GM10847 (cell line): ENCODE results near the gene L3MBTL3.

Source experiments
- POLR2A ChIP-seq: IDR thresholded peaks from 2 replicates; pipeline ENCODE4 v1.6.1; 2011; ENCODE audit not compliant: insufficient read length; ENCODE audit errors: extremely low read depth

The L3MBTL3 gene

GRCh38 chr6:130018744-130019325 lies 454 bp downstream of the L3MBTL3 start:
- no peak for TF ChIP-seq POLR2A

- TF ChIP-seq POLR2A: no peak
Observed at GRCh38 chr6:130019326-130020072, 1.1 kb downstream of the L3MBTL3 start.

- no peak for TF ChIP-seq POLR2A
Observed at GRCh38 chr6:130020073-130020906, 1.9 kb downstream of the L3MBTL3 start.

GRCh38 chr6:130020907-130021629 lies 2.7 kb downstream of the L3MBTL3 start:
- no peak for TF ChIP-seq POLR2A

GRCh38 chr6:130026859-130027258 lies 8.5 kb downstream of the L3MBTL3 start:
- TF ChIP-seq POLR2A: no peak

GRCh38 chr6:130027948-130028347 lies 9.6 kb downstream of the L3MBTL3 start:
- no peak for TF ChIP-seq POLR2A

GRCh38 chr6:130029163-130029562 lies 10.8 kb downstream of the L3MBTL3 start:
- TF ChIP-seq POLR2A: no peak

GRCh38 chr6:130032758-130033340 lies 14.5 kb downstream of the L3MBTL3 start:
- TF ChIP-seq POLR2A: no peak

- TF ChIP-seq POLR2A: no peak
Observed at GRCh38 chr6:130033949-130034348, 15.6 kb downstream of the L3MBTL3 start.

- TF ChIP-seq POLR2A: no peak
Observed at GRCh38 chr6:130034378-130035146, 16.2 kb downstream of the L3MBTL3 start.

GRCh38 chr6:130035211-130035610 lies 16.8 kb downstream of the L3MBTL3 start:
- no peak for TF ChIP-seq POLR2A

GRCh38 chr6:130037207-130037811 lies 18.9 kb downstream of the L3MBTL3 start:
- TF ChIP-seq POLR2A: no peak

- TF ChIP-seq POLR2A: no peak
Observed at GRCh38 chr6:130041594-130041993, 23.2 kb downstream of the L3MBTL3 start.

- no peak for TF ChIP-seq POLR2A
Observed at GRCh38 chr6:130043344-130043743, 25.0 kb downstream of the L3MBTL3 start.

- no peak for TF ChIP-seq POLR2A
Observed at GRCh38 chr6:130045622-130046021, 27.2 kb downstream of the L3MBTL3 start.
